SIG-M5 (cell line): ENCODE measurements around the gene PLA2G4B.

Experiments used
- DNase-seq: peaks from one replicate; lab custom pipeline; 2025; lab: John Stamatoyannopoulos, UW

The PLA2G4B gene

GRCh38 chr15:41886741-41887140, 48.1 kb downstream of the PLA2G4B start:
- DNase-seq, result no peak

GRCh38 chr15:41887161-41887560, 48.5 kb downstream of the PLA2G4B start:
- DNase-seq, result no peak

- no peak for DNase-seq
These were observed 49.2 kb downstream of the PLA2G4B start for GRCh38 chr15:41887893-41888292.

- no peak for DNase-seq
These were observed 50.1 kb downstream of the PLA2G4B start for GRCh38 chr15:41888662-41889253.

GRCh38 chr15:41890050-41890690, 51.5 kb downstream of the PLA2G4B start:
- no peak for DNase-seq

- DNase-seq, result no peak
These were observed 52.6 kb downstream of the PLA2G4B start for GRCh38 chr15:41891226-41891625.

GRCh38 chr15:41891946-41892345, 53.3 kb downstream of the PLA2G4B start:
- no peak for DNase-seq

GRCh38 chr15:41892621-41893421, 54.2 kb downstream of the PLA2G4B start:
- no peak for DNase-seq

- no peak for DNase-seq
These were observed 55.0 kb downstream of the PLA2G4B start, which contains the start of gene SPTBN5 for GRCh38 chr15:41893422-41894250. SPTBN5 (minus strand) TSS chr15:41894053; CDS start chr15:41893497, 556 bp downstream.

GRCh38 chr15:41894251-41894790, 55.7 kb downstream of the PLA2G4B start:
- no peak for DNase-seq

- peak; percentile 27 for DNase-seq
These were observed 56.3 kb downstream of the PLA2G4B start for GRCh38 chr15:41894791-41895463.

GRCh38 chr15:41895491-41895890, 56.8 kb downstream of the PLA2G4B start:
- no peak for DNase-seq

- no peak for DNase-seq
These were observed 57.3 kb downstream of the PLA2G4B start for GRCh38 chr15:41895957-41896356.

- no peak for DNase-seq
These were observed 57.9 kb downstream of the PLA2G4B start for GRCh38 chr15:41896566-41896965.

- no peak for DNase-seq
These were observed 58.7 kb downstream of the PLA2G4B start for GRCh38 chr15:41897363-41897799.
